GM21526 (cell line): ENCODE measurements around the gene PLEKHM2.
"Not testable (repeated sequence)": the region's sequence is repeated elsewhere in the genome, so short reads cannot be mapped to it uniquely, and the experiment has no call there.

Experiments
- ATAC-seq: cut with Tn5 transposase; IDR thresholded peaks from one replicate; pipeline ENCODE4 v1.9.1; 2021; ENCODE audit warnings: moderate library complexity; ENCODE audit not compliant: unreplicated experiment, low FRiP score

The PLEKHM2 gene, protein sequence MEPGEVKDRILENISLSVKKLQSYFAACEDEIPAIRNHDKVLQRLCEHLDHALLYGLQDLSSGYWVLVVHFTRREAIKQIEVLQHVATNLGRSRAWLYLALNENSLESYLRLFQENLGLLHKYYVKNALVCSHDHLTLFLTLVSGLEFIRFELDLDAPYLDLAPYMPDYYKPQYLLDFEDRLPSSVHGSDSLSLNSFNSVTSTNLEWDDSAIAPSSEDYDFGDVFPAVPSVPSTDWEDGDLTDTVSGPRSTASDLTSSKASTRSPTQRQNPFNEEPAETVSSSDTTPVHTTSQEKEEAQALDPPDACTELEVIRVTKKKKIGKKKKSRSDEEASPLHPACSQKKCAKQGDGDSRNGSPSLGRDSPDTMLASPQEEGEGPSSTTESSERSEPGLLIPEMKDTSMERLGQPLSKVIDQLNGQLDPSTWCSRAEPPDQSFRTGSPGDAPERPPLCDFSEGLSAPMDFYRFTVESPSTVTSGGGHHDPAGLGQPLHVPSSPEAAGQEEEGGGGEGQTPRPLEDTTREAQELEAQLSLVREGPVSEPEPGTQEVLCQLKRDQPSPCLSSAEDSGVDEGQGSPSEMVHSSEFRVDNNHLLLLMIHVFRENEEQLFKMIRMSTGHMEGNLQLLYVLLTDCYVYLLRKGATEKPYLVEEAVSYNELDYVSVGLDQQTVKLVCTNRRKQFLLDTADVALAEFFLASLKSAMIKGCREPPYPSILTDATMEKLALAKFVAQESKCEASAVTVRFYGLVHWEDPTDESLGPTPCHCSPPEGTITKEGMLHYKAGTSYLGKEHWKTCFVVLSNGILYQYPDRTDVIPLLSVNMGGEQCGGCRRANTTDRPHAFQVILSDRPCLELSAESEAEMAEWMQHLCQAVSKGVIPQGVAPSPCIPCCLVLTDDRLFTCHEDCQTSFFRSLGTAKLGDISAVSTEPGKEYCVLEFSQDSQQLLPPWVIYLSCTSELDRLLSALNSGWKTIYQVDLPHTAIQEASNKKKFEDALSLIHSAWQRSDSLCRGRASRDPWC

DNA sequence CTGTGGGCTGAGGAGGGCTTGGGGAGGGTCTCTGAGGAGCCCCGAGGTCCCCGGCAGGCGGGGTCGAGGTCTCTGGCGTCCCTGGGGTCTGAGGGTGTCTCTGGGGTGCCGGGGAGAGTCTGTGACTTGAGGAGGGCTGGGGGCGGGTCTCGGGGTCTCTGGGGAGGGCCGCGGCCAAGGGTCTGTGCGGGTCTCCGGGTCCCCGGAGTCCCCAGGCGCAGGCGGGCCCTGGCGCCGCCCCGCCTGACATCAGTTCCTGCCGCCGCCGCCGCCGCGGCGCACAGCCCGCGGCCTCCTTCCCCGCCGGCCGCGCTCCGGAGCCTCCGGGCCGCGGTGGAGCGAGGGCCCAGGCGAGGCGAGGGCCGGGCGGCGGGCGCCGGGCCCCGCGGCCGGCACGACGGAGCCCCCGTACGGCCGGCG is at the start of gene PLEKHM2:
Gene PLEKHM2, plus strand, starts transcription at position 279 of the 420 bp plus-strand sequence. CDS start 239 bp downstream, outside the sequence.
- ATAC-seq = no peak

DNA sequence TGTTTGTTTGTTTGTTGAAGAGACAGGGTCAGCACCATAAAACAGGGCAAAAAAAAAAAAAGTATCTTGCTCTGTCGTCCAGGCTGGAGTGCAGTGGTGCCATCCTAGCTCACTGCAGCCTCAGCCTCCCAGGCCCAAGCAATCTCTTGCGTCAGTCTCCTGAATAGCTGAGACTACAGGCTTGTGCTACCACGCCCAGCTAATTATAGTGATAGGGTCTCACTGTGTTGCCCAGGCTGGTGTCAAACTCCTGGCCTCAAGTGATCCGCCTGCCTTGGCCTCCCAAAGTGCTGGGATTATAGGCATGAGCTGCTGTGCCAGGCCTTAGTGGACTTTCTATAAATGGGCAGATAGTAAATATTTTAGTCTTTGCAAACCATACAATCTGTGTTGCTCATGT is 47.7 kb upstream of the PLEKHM2 start:
- no peak for ATAC-seq

DNA sequence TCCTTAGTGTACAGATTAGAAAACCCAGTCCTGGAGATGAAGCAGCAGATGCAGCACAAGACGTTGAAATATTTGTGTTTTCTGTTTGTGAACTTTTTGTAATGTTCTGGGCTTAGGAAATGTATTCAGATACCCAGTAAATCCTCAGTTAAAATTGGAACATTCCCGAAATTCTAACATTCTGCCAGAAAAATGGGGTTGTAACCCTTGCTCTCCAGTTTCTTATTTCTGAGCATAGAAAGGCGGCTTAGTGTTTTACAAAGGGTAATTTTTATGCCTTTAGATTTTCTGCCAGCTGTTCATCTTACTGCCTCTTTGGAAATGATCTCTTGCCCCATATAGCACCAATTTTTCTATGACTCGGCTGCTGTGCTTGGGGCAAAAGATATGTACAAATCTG is 46.3 kb upstream of the PLEKHM2 start:
- ATAC-seq = no peak

DNA sequence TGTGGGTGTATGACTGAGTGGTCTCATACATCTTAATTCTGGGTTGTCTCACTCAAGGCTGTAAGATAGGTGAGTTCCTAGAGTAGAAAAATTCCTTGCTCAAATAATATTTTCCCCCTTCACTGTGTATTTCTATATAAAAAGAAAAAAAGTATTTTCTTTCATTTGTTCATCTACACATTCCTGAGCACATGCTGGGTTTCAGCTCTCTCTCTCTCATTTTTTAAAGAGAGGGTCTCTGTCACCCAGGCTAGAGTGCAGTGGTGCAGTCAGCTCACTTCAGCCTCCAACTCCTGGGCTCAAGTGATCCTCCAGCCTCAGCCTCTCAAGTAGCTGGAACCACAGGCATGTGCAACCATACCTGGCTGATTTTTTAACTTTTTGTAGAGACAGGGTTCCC is 44.9 kb upstream of the PLEKHM2 start:
- ATAC-seq = no peak

DNA sequence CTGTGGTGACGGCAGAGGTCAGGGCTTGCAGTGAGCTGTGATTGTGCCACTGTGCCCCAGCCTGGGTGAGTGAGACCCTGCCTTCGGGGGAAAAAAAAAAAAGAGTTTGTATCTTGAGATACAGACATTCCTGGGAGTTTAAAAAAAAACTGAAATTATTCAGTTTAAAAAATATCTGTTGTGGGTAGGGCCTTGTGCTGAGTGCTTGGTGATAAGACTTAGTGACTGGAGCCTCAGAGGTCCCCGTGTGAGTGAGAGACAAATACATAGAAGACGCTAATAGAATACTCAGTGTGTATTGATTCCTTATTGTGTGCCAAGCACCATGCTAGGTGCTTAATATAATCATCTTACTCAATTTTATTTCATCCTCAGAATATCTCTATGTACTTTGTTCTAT is 44.2 kb upstream of the PLEKHM2 start:
- ATAC-seq = no peak

DNA sequence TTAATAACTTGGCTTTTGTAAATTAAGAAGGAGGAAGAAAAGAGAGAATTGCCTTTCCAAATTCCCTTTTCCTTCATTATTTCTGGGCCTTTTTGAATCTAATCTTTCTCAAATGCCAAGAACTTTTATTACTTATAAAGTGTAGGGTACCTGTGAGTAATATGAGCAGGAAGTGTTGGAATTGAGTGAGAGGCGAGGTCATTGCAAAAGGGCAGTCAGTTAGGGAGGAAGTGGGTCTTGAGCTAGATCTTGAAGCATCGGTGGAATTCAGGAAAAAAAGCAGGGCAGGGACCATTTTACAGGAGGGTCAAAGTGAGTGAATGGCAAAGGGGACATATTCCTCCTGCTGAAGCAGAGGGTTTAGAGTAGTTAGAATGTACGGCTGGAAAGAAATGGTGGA is 43.5 kb upstream of the PLEKHM2 start:
- ATAC-seq = no peak

DNA sequence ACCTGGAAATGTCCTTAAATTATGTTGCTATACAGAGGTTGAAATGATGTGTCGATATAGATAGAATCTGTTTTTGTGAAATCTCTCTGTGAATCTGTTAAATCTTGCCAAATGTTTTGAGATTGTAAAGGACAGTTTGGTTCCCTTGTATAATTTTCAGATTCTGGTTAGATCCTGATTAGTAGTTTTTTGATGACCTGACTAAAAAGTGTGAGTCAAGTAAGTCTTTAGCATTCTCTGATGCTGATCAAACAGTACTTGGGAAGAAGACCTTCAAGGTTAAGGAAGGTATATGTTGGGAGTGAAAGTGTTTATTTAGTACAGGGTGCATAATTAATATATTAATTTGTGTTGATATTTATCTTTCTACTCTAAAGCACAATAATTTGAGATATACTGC is 34.2 kb upstream of the PLEKHM2 start:
- no peak for ATAC-seq

DNA sequence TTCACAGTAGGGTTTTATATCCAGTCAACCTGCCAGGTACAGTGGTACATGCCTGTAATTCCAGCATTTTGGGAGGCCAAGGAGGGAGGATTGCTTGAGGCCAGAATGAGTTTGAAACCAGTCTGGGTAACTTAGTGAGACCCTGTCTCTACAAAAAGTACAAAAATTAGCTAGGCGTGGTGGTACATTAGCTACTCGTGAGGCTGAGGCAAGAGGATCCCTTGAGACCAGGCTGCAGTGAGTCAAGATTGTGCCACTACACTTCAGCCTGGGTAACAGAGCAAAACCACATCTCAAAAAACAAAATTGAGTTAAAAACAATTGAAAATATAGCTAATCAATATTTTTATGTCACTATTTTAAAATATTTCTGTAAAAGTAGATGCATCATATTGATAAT is 33.7 kb upstream of the PLEKHM2 start:
- ATAC-seq = no peak

DNA sequence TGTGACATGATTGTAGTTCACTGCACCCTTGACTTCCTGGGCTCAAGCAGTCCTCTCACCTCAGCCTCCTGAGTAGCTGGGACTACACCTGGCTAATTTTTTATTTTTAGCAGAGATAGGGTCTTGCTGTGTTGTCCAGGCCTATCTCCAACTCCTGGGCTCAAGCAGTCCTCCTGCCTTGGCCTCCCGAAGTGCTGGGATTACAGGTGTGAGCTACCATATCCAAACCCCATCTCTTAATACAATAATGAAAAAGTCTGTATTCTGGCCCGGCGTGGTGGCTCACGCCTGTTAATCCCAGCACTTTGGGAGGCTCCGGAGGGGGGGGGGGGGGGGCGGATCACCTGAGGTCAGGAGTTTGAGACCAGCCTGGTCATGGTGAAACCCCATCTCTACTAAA is 32.0 kb upstream of the PLEKHM2 start:
- not testable (repeated sequence) for ATAC-seq

DNA sequence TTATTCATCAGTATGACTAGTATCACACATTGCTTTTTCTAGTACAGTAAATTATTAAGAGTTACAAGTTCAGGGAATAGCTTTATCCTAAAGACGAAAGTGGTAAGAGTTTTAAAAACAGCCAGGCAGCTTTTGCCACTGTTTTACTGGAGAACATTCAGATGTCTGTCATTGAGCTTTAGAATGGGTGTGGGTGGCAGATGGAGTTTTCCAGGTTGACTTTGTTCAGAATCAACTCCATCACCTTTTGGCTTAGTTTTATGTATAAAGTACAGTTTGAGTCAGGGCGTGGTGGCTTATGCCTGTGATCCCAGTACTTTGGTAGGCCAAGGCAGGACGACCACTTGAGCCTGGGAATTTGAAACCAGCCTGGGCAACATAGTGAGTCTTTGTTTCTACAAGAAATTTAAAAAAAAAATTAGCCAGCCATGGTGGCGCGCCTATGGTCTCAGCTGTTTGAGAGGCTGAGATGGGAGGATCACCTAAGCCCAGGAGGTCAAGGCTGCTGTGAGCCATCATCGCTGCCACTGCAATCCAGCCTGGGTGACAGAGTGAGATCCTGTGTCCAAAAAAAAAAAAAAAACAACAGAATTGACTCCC is 29.9 kb upstream of the PLEKHM2 start:
- ATAC-seq = no peak

DNA sequence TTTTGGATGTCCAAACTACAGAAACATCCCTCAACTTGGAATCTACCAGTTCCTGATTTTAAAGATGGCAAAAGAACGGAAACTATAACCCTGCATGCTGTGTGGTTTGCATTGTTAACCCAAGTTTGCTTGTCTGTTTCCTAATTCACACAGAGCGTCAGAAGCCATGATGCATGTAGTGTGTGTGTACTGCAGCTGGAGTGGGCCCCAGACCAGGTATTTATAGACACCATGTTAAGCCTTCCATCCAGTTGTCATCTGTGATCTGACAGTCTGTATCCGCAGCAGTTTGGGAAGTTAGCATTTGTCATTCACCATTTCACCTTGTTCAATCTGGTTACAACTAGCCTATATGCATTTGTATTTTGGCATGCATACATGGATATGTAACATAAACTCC is 27.7 kb upstream of the PLEKHM2 start:
- no peak for ATAC-seq

DNA sequence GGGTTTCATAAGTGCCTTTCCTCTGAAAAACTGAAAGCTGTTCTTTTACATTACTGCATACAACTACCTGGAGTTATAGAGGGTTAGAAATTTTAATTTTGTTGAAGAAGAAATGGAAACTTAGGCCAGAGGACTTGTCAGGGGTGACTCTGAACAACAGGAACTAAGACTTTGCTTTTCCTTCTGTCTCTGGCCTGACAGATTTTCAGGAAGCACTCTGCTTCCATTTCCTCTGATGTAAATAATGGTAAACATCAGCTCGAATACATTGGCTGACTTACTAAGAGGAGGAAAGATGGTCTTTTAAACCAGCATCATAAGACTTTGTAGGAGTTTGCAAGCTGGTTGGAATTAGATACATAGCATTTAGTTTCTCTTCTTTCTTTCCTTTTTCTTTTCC is 27.1 kb upstream of the PLEKHM2 start:
- ATAC-seq = no peak

DNA sequence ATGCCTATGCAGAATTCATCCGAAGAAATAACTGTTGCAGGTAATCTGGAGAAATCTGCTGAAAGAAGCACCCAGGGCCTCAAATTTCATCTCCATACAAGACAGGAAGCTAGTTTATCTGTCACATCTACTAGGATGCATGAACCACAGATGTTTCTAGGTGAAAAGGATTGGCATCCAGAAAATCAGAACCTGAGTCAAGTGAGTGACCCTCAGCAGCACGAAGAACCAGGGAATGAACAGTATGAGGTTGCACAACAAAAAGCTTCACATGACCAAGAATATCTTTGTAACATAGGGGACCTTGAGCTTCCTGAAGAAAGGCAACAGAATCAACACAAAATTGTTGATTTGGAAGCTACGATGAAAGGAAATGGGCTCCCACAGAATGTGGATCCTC is 24.0 kb upstream of the PLEKHM2 start:
- no peak for ATAC-seq

DNA sequence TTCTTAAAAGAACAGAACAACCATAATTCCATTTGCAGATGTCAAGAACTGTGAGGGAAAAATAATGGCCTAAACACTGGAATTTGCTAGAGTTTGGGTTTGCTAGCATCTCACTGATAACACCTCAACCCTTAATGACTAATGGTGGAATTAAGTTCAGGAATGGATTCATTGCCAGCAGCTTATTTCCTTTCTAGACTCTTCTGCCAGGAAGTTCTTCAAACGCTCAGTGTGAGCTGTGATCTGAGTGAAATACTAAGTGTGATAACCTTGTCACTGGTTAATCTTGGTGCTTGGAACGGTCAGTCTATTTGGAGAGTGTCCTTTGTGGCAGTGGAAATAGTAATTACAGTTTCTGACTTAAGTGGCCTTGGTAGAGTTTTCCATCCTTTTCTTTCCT is 21.6 kb upstream of the PLEKHM2 start:
- ATAC-seq = no peak

DNA sequence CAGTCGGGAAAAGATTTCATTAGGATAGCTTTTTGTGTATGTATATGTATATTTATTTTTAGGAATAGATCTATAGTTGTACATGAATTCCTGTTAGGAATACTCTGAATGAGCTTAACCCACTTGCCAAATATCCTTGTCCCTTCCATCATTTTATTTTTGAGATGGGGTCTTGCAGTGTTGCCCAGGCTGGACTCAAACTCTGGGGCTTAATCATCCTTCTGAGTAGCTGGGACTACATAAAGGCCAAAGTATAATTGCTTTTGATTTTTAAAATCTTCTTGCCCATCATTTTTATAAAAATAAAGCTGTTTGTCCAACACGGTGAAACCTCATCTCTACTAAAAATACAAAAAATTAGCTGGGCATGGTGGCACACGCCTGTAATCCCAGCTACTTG is 20.2 kb upstream of the PLEKHM2 start:
- ATAC-seq = no peak

DNA sequence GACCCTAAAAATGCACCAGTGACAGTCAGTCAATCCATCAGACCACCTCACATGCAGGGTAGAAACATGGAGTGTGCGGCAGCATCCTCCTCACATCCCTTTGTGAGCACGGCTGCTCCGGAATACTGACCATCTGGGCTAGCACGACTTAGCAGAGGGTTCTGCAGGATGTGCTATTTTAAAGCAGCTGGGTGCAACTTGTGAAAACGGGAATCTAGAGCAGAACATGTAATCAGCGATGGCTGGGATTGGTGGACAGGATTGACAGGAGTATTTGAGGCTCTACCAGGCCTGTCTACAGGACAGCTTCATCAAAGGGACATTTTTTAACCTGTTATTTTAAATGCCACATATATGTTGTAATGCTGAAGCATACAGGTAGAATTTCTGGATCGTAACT is 16.8 kb upstream of the PLEKHM2 start:
- no peak for ATAC-seq

DNA sequence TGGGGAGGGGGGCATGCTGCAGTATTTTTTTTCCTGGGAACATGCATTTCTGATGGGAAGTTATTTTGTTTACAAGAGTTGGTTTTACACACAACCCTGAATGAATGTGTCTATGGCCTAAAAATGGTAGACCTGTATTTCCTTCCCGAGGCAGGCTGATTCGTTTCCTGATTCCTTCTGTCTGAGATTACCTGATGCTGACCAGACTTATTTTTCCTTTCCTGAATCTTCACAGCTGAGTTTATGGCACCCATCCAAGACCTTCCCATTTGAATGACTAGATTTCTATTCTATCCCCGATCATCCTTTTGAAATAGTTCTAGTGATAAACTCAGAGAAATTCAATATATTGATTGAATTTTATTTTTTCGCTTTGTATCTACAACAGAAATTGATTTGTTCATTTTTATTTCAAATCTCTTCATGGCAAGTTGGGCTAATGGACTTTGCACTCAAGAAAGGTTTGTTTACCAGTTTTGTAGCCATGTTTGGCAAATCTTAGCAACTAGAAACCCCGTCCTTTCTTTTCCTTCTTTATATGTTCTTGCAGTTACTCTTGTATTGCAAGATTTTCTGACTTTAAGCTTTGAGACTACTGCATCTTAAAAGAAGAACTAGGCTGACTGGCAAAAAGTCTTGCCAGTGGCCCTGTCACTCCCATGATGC is 15.9 kb upstream of the PLEKHM2 start:
- no peak for ATAC-seq

DNA sequence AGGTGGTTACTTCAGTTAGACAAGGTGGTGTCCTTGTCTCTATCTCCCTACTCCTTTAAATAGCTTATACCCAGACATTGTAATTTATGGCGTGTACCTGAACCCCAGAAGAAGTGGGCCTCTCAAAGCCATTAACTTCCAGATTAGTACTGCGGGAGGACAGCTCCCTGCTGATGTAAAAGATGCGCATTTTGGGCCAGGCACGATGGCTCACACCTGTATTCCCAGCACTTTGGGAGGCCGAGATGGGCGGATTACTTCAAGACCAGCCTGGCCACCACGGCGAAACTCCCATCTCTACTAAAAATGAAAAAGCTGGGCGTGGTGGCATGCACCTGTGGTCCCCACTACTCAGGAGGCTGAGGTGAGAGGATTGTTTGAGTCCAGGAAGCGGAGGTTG is 15.0 kb upstream of the PLEKHM2 start:
- ATAC-seq = no peak

DNA sequence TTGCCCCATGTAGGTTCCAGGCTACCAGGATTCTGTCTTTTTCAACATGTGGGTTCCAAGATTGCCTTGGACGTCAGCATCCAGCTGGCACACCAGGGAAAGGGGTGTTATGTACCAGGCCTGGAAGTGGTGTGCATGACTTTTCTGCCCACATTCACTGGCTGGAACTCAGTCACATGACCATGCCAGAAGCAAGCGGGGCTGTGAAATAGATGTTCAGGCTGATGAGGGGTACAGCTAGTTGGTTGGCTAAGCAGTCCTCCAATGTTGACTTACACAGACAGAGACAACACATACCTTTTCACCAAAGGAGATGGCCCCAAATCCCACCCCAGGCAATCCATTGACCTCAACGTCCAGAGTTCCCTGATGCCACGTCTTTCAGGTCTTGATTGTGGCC is 14.3 kb upstream of the PLEKHM2 start:
- ATAC-seq = no peak

DNA sequence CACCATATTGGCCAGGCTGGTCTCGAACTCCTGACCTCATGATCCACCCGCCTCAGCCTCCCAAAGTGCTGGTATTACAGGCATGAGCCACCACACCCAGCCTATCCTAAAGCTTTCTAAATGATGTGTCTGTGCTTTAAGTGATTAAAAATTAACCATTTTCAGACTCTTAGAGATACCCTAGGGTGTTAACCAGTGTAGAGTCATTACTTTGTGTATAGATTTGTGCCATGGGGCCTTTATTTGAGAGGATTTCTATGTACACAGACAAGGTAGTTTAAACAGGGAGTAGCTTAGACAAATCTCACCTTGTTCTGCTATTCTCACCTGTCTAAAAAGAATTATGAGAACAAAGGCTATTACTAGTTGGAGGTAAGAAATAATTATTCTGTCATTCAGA is 12.7 kb upstream of the PLEKHM2 start:
- ATAC-seq = no peak
